Osteoblast (primary cell): ENCODE data around the gene TMOD1. TPM values are rescaled to one million over a fixed set of nuclear protein-coding genes. Genes with fewer than 3 reads are reported as not detected.
"Not testable (repeated sequence)": the region's sequence is repeated elsewhere in the genome, so short reads cannot be mapped to it uniquely, and the experiment has no call there.

ENCODE experiments used
- DNase-seq: peaks from one replicate; pipeline ENCODE4 v3.0.0; 2011; ENCODE audit warnings: low spot score, mixed read lengths; ENCODE audit not compliant: insufficient read length; ENCODE audit errors: missing footprints
- H2AFZ ChIP-seq: 2 replicates; pipeline ENCODE4 v1.6.0; 2011; ENCODE audit warnings: mild to moderate bottlenecking, low read length
- H3K27ac ChIP-seq: 2 replicates; pipeline ENCODE4 v1.5.1; 2011; ENCODE audit warnings: mild to moderate bottlenecking, low read depth, low read length, moderate library complexity
- H3K27me3 ChIP-seq: 2 replicates; pipeline ENCODE4 v1.6.0; 2012; ENCODE audit warnings: mild to moderate bottlenecking, control low read depth, inconsistent platforms, low read length, moderate library complexity; ENCODE audit not compliant: insufficient read depth
- H3K36me3 ChIP-seq: 2 replicates; pipeline ENCODE4 v1.5.1; 2011; ENCODE audit warnings: mild to moderate bottlenecking, low read length, control low read depth, moderate library complexity; ENCODE audit not compliant: insufficient read depth
- H3K4me1 ChIP-seq: 2 replicates; pipeline ENCODE4 v1.5.1; 2011; ENCODE audit warnings: mild to moderate bottlenecking, low read length, control low read depth, moderate library complexity; ENCODE audit not compliant: insufficient read depth
- H3K4me2 ChIP-seq: 2 replicates; pipeline ENCODE4 v1.6.0; 2011; ENCODE audit warnings: mild to moderate bottlenecking, low read length; ENCODE audit not compliant: insufficient read depth
- H3K4me3 ChIP-seq: fragments of 200-600 bp; sonication (generic); 3 replicates; pipeline ENCODE4 v1.5.1; 2012; ENCODE audit warnings: mild to moderate bottlenecking, low read length, inconsistent platforms; ENCODE audit not compliant: insufficient read depth
- H3K79me2 ChIP-seq: 2 replicates; pipeline ENCODE4 v1.6.0; 2012; ENCODE audit warnings: mild to moderate bottlenecking, low read length, control low read depth, inconsistent platforms; ENCODE audit not compliant: insufficient read depth
- H3K9me3 ChIP-seq: 2 replicates; pipeline ENCODE4 v1.5.1; 2011; ENCODE audit warnings: low read depth, low read length, control low read depth
- H4K20me1 ChIP-seq: 2 replicates; pipeline ENCODE4 v1.6.0; 2012; ENCODE audit warnings: mild to moderate bottlenecking, low read length, control low read depth; ENCODE audit not compliant: insufficient read depth
- total RNA-seq: library from RNA; depleted of rRNA; stranded (reverse); fragments of >200 nt; gene quantifications from 2 replicates; pipeline ENCODE4 v1.2.3, GENCODE V29; 2012
- TF ChIP-seq, protein P1 (sequence below): IDR thresholded peaks from 2 replicates; pipeline ENCODE4 v1.5.1; 2011; ENCODE audit warnings: mild to moderate bottlenecking, low read depth, low read length, moderate library complexity; ENCODE audit errors: extremely low read depth

TMOD1 gene
- total RNA-seq, result not detected in 2 replicates

DNA sequence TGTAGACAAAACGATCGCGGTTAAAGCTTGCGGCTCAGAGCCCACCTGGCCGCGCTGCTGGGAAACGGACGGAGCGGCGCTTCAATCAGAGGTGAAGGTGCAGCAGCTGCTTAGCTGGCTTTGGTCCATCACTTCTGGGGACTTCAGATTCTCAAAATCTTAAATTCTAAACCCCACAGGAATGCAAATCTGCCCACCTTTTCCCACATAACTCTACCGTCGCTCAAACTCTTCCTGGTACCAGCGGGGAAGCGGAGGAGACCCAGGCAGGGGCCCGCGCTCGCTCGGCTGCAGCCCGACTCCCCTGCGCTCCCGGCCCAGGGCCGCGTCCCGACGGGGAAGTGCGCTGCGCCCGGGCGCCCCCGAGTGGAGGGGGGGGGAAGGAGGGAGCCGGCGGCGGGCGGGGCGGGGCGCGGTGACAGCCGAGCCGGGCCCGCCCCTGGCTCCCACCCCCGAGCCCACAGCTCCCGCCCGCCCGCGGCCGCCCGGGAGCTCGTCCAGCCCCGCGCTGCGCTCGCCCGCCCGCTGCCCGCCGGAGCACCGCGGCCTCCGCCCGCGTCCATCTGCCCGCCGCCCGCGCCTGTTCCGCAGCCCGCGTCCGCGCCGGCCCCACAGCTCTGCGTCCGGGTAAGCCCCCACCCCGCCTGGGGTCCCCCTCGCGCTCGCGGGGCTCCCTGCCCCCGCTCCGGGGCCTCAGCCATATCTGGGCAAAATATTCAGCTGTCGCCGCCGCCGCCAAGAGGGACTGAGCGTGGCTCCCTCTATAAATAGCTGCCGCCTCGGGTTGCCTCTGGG, at the start of gene TMOD1:
Gene TMOD1 (plus strand): TSS at position 490 of the 795 bp plus-strand sequence. CDS start 22,523 bp downstream, outside the sequence.
- Histone ChIP-seq H2AFZ (no peak within 1 kb of the TSS), H3K4me1 (no peaks in the 10 kb centered on the region), H3K9me3 (no peaks in the 10 kb centered on the region), H3K4me2 (peak within 1 kb of the TSS; percentile 65), H3K27ac (no peak within 1 kb of the TSS), H3K27me3 (peaks cover 64% of the 10 kb centered on the region), H3K79me2 (no peaks in the 10 kb centered on the region), H4K20me1 (peaks cover 3% of the 10 kb centered on the region), H3K36me3 (no peaks in the 10 kb centered on the region), H3K4me3 (peak within 1 kb of the TSS; percentile 59)
- TF ChIP-seq, protein P1, sequence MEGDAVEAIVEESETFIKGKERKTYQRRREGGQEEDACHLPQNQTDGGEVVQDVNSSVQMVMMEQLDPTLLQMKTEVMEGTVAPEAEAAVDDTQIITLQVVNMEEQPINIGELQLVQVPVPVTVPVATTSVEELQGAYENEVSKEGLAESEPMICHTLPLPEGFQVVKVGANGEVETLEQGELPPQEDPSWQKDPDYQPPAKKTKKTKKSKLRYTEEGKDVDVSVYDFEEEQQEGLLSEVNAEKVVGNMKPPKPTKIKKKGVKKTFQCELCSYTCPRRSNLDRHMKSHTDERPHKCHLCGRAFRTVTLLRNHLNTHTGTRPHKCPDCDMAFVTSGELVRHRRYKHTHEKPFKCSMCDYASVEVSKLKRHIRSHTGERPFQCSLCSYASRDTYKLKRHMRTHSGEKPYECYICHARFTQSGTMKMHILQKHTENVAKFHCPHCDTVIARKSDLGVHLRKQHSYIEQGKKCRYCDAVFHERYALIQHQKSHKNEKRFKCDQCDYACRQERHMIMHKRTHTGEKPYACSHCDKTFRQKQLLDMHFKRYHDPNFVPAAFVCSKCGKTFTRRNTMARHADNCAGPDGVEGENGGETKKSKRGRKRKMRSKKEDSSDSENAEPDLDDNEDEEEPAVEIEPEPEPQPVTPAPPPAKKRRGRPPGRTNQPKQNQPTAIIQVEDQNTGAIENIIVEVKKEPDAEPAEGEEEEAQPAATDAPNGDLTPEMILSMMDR, result no peak
- peak; percentile 98 for DNase-seq

DNA sequence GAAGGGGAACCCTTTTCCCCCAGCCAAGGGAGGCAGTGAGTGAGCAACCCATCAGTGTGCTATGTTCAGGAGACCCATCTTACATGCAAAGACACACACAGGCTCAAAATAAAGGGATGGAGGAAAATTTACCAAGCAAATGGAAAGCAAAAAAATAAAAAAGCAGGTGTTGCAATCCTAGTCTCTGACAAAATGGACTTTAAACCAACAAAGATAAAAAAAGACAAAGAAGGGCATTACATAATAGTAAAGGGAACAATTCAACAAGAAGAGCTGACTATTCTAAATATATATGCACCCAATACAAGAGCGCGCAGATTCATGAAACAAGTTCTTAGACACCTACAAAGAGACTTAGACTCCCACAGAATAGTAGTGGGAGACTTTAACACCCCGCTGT, 47.9 kb upstream of the TMOD1 start:
- H3K4me3 ChIP-seq, H3K27me3 ChIP-seq, DNase-seq, H3K4me2 ChIP-seq, H3K4me1 ChIP-seq, H2AFZ ChIP-seq, H3K9me3 ChIP-seq, H3K27ac ChIP-seq, H3K36me3 ChIP-seq, H4K20me1 ChIP-seq, H3K79me2 ChIP-seq: not testable (repeated sequence)

DNA sequence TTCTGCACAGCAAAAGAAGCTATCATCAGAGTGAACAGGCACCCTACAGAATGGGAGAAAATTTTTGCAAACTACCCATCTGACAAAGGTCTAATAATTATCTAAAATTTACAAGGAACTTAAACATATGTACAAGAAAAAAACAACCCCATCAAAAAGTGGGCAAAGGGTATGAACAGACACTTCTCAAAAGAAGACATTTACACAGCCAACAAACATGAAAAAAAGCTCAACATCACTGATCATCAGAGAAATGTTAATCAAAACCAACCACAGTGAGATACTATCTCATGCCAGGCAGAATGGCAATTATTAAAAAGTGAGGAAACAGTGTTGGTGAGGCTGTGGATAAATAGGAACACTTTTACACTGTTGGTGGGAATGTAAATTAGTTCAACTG, 44.6 kb upstream of the TMOD1 start:
- H3K9me3 ChIP-seq, H4K20me1 ChIP-seq, H3K79me2 ChIP-seq, H3K4me1 ChIP-seq, H3K36me3 ChIP-seq, H3K27me3 ChIP-seq, H2AFZ ChIP-seq, H3K27ac ChIP-seq, H3K4me3 ChIP-seq, H3K4me2 ChIP-seq, DNase-seq: not testable (repeated sequence)

DNA sequence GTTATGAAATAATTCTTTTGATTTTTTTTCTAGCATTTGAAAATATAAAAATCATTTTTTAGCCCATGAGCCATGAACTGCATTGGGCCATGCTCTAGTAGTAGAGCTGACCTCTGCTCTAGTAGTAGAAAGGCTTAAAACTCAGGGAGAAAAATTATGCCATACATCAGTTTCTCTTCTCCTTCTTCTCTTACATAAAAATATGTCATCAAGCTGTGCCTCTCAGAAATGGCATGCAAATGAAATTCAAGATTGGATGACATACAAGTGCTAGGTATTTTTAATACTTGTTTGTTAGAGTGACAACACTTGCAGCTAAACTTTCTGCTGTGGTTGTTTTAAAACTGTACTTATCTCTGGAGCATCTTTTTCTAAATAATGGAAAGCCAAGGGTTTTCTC, 42.1 kb upstream of the TMOD1 start:
- H3K9me3 ChIP-seq, result no peaks in the 10 kb centered on the region
- no peak for DNase-seq
- no peak overlapping the region for H3K4me3 ChIP-seq
- no peak overlapping the region for H3K4me2 ChIP-seq
- TF ChIP-seq, protein P1, result no peak
- H3K4me1 ChIP-seq, result no peaks in the 10 kb centered on the region
- no peaks in the 10 kb centered on the region for H4K20me1 ChIP-seq
- no peaks in the 10 kb centered on the region for H3K79me2 ChIP-seq
- no peaks in the 10 kb centered on the region for H3K36me3 ChIP-seq
- no peak overlapping the region for H2AFZ ChIP-seq
- no peaks in the 10 kb centered on the region for H3K27me3 ChIP-seq
- no peak overlapping the region for H3K27ac ChIP-seq

DNA sequence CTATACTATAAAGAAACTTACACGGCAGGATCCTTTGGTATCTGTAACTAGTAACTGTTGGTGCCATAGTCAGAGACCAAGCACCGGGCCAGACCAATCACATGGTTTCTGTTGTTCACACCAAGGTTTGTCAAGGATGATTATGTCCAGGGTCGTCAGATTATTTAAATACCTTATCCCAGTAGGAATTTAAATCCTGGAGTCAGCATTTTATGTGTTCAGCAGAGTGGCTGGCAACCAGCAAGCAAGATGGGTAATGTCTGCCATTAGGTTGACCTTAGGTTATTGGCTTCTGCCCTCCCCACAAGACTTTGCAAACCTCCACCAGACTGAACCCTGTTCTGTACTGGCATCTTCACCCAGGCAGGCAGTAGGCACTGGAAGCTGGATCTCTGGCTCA, 39.3 kb upstream of the TMOD1 start:
- no peak for DNase-seq
- TF ChIP-seq, protein P1, result no peak
- no peak overlapping the region for H3K27ac ChIP-seq
- H4K20me1 ChIP-seq, result no peaks in the 10 kb centered on the region
- no peaks in the 10 kb centered on the region for H3K36me3 ChIP-seq
- no peaks in the 10 kb centered on the region for H3K9me3 ChIP-seq
- no peak overlapping the region for H3K4me2 ChIP-seq
- H3K79me2 ChIP-seq, result no peaks in the 10 kb centered on the region
- H3K4me1 ChIP-seq, result no peaks in the 10 kb centered on the region
- H3K27me3 ChIP-seq, result no peaks in the 10 kb centered on the region
- no peak overlapping the region for H3K4me3 ChIP-seq
- H2AFZ ChIP-seq, result no peak overlapping the region
